Measurements from ENCODE around the gene CACNA2D2. TPM values are rescaled to one million over a fixed set of nuclear protein-coding genes. Genes with fewer than 3 reads are reported as not detected.

Gene CACNA2D2
- total RNA-seq, 4 donors from 2014 or later, result 1.1 to 2.0 (median 1.6) TPM

GRCh38 chr3:50319181-50319893 is 184.1 kb downstream of the CACNA2D2 start:
- no peak overlapping the region for H3K4me3 ChIP-seq (ENCODE audit: low read depth, poor library complexity, severe bottlenecking)
- no peak for DNase-seq (ENCODE audit: low spot score in 2 of 2)
- intact Hi-C loops (cut with DNase I; ENCODE audit: low total_unique reads), result no loop called here
- 83 to 88% methylated on average over 16 of the region's 16 CpGs for WGBS, 2 donors
- no peak for TF ChIP-seq CTCF (IDR thresholded peaks at IDR 0.05)
- no peak for TF ChIP-seq POLR2A (IDR thresholded peaks at IDR 0.05)

- intact Hi-C loops (cut with DNase I; ENCODE audit: low total_unique reads), result no loop called here
- no peak overlapping the region for H3K4me3 ChIP-seq (ENCODE audit: low read depth, poor library complexity, severe bottlenecking)
- WGBS, 2 donors, result 71 to 75% methylated on average over 10 of the region's 10 CpGs
- no peak for TF ChIP-seq CTCF (IDR thresholded peaks at IDR 0.05)
- DNase-seq (ENCODE audit: low spot score in 2 of 2), result no peak
These were observed 184.8 kb downstream of the CACNA2D2 start for GRCh38 chr3:50318615-50319014.

- intact Hi-C loops (cut with DNase I; ENCODE audit: low total_unique reads), result no loop called here
- no peak overlapping the region for H3K4me3 ChIP-seq (ENCODE audit: low read depth, poor library complexity, severe bottlenecking)
- TF ChIP-seq POLR2A (IDR thresholded peaks at IDR 0.05), result no peak
- no peak for TF ChIP-seq CTCF (IDR thresholded peaks at IDR 0.05)
- no peak for DNase-seq (ENCODE audit: low spot score in 2 of 2)
- 76 to 82% methylated on average over 7 to 9 of the region's 11 CpGs for WGBS, 2 donors
These were observed 185.3 kb downstream of the CACNA2D2 start for GRCh38 chr3:50318163-50318562.

GRCh38 chr3:50317300-50317699 is 186.1 kb downstream of the CACNA2D2 start:
- DNase-seq (ENCODE audit: low spot score in 2 of 2), result no peak
- WGBS, 2 donors, result 39% methylated on average over 6 of the region's 6 CpGs
- TF ChIP-seq POLR2A (IDR thresholded peaks at IDR 0.05) (no peak), CTCF (IDR thresholded peaks at IDR 0.05) (no peak)
- intact Hi-C loops (cut with DNase I; ENCODE audit: low total_unique reads), result no loop called here
- H3K4me3 ChIP-seq (ENCODE audit: low read depth, poor library complexity, severe bottlenecking), result no peak overlapping the region

GRCh38 chr3:50316657-50317242 is 186.7 kb downstream of the CACNA2D2 start:
- intact Hi-C loops (cut with DNase I; ENCODE audit: low total_unique reads), result no loop called here
- peak; percentile 84 to 93 for DNase-seq (ENCODE audit: low spot score in 2 of 2)
- TF ChIP-seq CTCF (IDR thresholded peaks at IDR 0.05) (no peak), POLR2A (IDR thresholded peaks at IDR 0.05) (no peak)
- 34 to 42% methylated on average over 9 of the region's 9 CpGs for WGBS, 2 donors
- no peak overlapping the region for H3K4me3 ChIP-seq (ENCODE audit: low read depth, poor library complexity, severe bottlenecking)

Data from lower leg skin (tissue), 4 donors.